Measurements from ENCODE around the gene KCNK10. TPM values are rescaled to one million over a fixed set of nuclear protein-coding genes. Genes with fewer than 3 reads are reported as not detected.

KCNK10 gene
- total and polyA plus RNA-seq, 2 donors (not counting 1 experiment from before 2014, with no cell fraction given): 0.20 TPM; not detected in 1

GRCh38 chr14:88194531-88194930 is 128.5 kb downstream of the KCNK10 start:
- H3K79me2 ChIP-seq (ENCODE audit: control insufficient read depth, insufficient read depth, low read length): no peaks in the 10 kb centered on the region
- no peaks in the 10 kb centered on the region for H3K4me1 ChIP-seq (ENCODE audit: control insufficient read depth in 2 of 2, insufficient read depth in 2 of 2, low read length in 2 of 2)
- H3K36me3 ChIP-seq (replicated peaks in 1 of 2; ENCODE audit: control extremely low read depth in 1 of 2, control insufficient read depth in 1 of 2, extremely low read depth in 1 of 2, insufficient read depth in 2 of 2, low read length in 1 of 2): no peaks in the 10 kb centered on the region
- H3K9me3 Mint-ChIP-seq (ENCODE audit: insufficient read depth): no peaks in the 10 kb centered on the region
- H3K4me3 Mint-ChIP-seq: no peak overlapping the region
- peaks cover 27% of the 10 kb centered on the region for H3K27me3 Mint-ChIP-seq
- H3K9ac ChIP-seq (ENCODE audit: low read length): no peak overlapping the region
- TF ChIP-seq, protein P1, sequence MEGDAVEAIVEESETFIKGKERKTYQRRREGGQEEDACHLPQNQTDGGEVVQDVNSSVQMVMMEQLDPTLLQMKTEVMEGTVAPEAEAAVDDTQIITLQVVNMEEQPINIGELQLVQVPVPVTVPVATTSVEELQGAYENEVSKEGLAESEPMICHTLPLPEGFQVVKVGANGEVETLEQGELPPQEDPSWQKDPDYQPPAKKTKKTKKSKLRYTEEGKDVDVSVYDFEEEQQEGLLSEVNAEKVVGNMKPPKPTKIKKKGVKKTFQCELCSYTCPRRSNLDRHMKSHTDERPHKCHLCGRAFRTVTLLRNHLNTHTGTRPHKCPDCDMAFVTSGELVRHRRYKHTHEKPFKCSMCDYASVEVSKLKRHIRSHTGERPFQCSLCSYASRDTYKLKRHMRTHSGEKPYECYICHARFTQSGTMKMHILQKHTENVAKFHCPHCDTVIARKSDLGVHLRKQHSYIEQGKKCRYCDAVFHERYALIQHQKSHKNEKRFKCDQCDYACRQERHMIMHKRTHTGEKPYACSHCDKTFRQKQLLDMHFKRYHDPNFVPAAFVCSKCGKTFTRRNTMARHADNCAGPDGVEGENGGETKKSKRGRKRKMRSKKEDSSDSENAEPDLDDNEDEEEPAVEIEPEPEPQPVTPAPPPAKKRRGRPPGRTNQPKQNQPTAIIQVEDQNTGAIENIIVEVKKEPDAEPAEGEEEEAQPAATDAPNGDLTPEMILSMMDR (IDR thresholded peaks at IDR 0.05): no peak
- TF ChIP-seq EZH2 (IDR thresholded peaks at IDR 0.05; ENCODE audit: borderline replicate concordance, insufficient read depth, low read depth, low read length, poor library complexity, severe bottlenecking): no peak
- DNase-seq: no peak
- POLR2A ChIA-PET: no interaction called here
- WGBS (ENCODE audit: insufficient coverage): 73% methylated on average over 2 of the region's 8 CpGs
- no peak overlapping the region for H3K27ac ChIP-seq (ENCODE audit: low read length in 2 of 2)
- no peaks in the 10 kb centered on the region for H3K9me3 ChIP-seq (ENCODE audit: control extremely low read depth in 1 of 3, control insufficient read depth in 2 of 3, insufficient read depth in 1 of 3, low read length in 2 of 3)
- no peak overlapping the region for H2AFZ ChIP-seq (ENCODE audit: insufficient read depth, low read depth, low read length, poor library complexity, severe bottlenecking)
- intact Hi-C loops (cut with micrococcal nuclease): no loop called here
- H3K27me3 ChIP-seq (replicated peaks in 1 of 4; ENCODE audit: control extremely low read depth in 1 of 4, control insufficient read depth in 3 of 4, insufficient read depth in 4 of 4, low read length in 3 of 4): peaks cover 0 to 9% (median 4%) of the 10 kb centered on the region in 4 experiments
- CTCF ChIA-PET: interaction anchor here (0.5 kb wide), 1 partner anchor 242 kb away, joined by 3 read pairs; no protein-coding TSS in a partner anchor
- H4K20me1 ChIP-seq (ENCODE audit: control insufficient read depth, insufficient read depth, low read length, poor library complexity, severe bottlenecking): no peaks in the 10 kb centered on the region
- H3K4me3 ChIP-seq (ENCODE audit: control extremely low read depth in 1 of 5, extremely low read depth in 1 of 5, insufficient read depth in 1 of 5, low read depth in 2 of 5, low read length in 4 of 5): no peak overlapping the region
- no peaks in the 10 kb centered on the region for H3K4me1 Mint-ChIP-seq
- no peak overlapping the region for H3K4me2 ChIP-seq (replicated peaks; ENCODE audit: low read depth, low read length, poor library complexity, severe bottlenecking)
- H3K27ac Mint-ChIP-seq: no peak overlapping the region
- ATAC-seq (ENCODE audit: low read depth): no peak

- Histone ChIP-seq H3K79me2 (ENCODE audit: control insufficient read depth, insufficient read depth, low read length) (no peaks in the 10 kb centered on the region), H3K9ac (ENCODE audit: low read length) (no peak overlapping the region), H4K20me1 (ENCODE audit: control insufficient read depth, insufficient read depth, low read length, poor library complexity, severe bottlenecking) (no peaks in the 10 kb centered on the region), H3K27me3 (replicated peaks in 1 of 4; ENCODE audit: control extremely low read depth in 1 of 4, control insufficient read depth in 3 of 4, insufficient read depth in 4 of 4, low read length in 3 of 4) (peaks cover 0 to 7% (median 2%) of the 10 kb centered on the region in 4 experiments), H3K36me3 (replicated peaks in 1 of 2; ENCODE audit: control extremely low read depth in 1 of 2, control insufficient read depth in 1 of 2, extremely low read depth in 1 of 2, insufficient read depth in 2 of 2, low read length in 1 of 2) (no peaks in the 10 kb centered on the region), H3K4me3 (ENCODE audit: control extremely low read depth in 1 of 5, extremely low read depth in 1 of 5, insufficient read depth in 1 of 5, low read depth in 2 of 5, low read length in 4 of 5) (no peak overlapping the region), H3K4me2 (replicated peaks; ENCODE audit: low read depth, low read length, poor library complexity, severe bottlenecking) (no peak overlapping the region), H2AFZ (ENCODE audit: insufficient read depth, low read depth, low read length, poor library complexity, severe bottlenecking) (no peak overlapping the region), H3K4me1 (ENCODE audit: control insufficient read depth in 2 of 2, insufficient read depth in 2 of 2, low read length in 2 of 2) (peaks cover 0 to 6% of the 10 kb centered on the region in 2 donors), H3K27ac (ENCODE audit: low read length in 2 of 2) (no peak overlapping the region), H3K9me3 (ENCODE audit: control extremely low read depth in 1 of 3, control insufficient read depth in 2 of 3, insufficient read depth in 1 of 3, low read length in 2 of 3) (no peaks in the 10 kb centered on the region)
- WGBS (ENCODE audit: insufficient coverage): 29% methylated on average over 1 of the region's 2 CpGs
- Mint-ChIP-seq H3K9me3 (ENCODE audit: insufficient read depth) (no peaks in the 10 kb centered on the region), H3K4me3 (no peak overlapping the region), H3K4me1 (peaks cover 6% of the 10 kb centered on the region), H3K27me3 (peaks cover 34% of the 10 kb centered on the region), H3K27ac (no peak overlapping the region)
- intact Hi-C loops (cut with micrococcal nuclease): no loop called here
- POLR2A ChIA-PET: no interaction called here
- DNase-seq (no peak), ATAC-seq (ENCODE audit: low read depth) (no peak)
- TF ChIP-seq, protein P1 (IDR thresholded peaks at IDR 0.05): no peak
- no peak for TF ChIP-seq EZH2 (IDR thresholded peaks at IDR 0.05; ENCODE audit: borderline replicate concordance, insufficient read depth, low read depth, low read length, poor library complexity, severe bottlenecking)
- CTCF ChIA-PET: interaction anchor here (3.1 to 5.9 kb wide), 3 partner anchors 38 to 245 kb away, joined by 15 to 87 read pairs (median 61); no protein-coding TSS in a partner anchor
These were observed 131.5 kb downstream of the KCNK10 start for GRCh38 chr14:88191605-88192004.
